ENCODE data around the gene ADAMTS8.

DNA sequence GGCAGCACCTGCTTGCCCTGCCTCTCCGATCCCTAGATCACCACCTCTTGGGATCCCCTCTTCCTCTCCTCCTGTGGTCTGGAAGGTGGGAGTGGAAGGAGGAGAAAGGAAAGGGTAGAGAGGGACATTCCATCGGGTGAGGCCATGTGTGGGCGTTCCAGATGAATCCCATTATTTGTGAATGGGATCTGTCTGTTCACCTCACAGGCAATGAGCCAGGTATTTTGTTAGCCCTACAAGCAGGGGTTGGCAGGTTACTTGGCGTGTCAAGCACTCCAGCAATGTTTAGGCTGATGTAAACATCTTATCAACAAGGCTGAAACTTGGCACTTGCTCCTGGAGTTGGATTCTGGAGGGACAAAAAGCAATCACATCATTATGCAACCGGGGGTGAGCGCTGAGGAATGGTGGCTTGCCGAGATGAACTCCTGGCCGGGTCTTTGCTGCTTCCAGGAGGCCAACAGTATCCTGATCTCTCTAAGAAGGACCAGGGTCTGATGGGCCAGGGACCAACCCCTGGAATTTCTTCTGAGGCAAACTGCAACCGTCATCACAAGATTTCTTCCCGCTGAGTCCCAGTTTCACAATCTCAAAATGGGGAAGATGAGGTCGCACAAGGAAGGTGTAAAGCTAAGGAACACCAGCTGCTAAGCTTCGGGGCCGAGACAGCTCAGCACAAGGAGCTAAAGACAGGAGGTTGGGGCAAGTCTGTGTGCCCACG lies 7.8 kb downstream of the ADAMTS8 start:
- TF ChIP-seq SP1 (IDR thresholded peaks at IDR 0.05; ENCODE audit: low read depth) (no peak), CTCF (IDR thresholded peaks at IDR 0.05 in 2 of 3, conservative IDR thresholded peaks at IDR 0.05 in 1 of 3; ENCODE audit: borderline replicate concordance in 1 of 3, insufficient read depth in 1 of 3, low read depth in 2 of 3, low read length in 2 of 3) (no peak)

All from HCT116 (cell line).